Embryonic facial prominence (tissue), 1 donor: ENCODE measurements around the gene TOX3.

ENCODE experiments used
- DNase-seq: peaks from one replicate; pipeline ENCODE4 v3.0.0-alpha.2; 2016; ENCODE audit errors: extremely low spot score

The TOX3 gene

GRCh38 chr16:52563767-52564611 lies 17.0 kb upstream of the TOX3 start:
- no peak for DNase-seq

GRCh38 chr16:52562770-52563169 lies 15.8 kb upstream of the TOX3 start:
- no peak for DNase-seq

- no peak for DNase-seq
These were observed 15.2 kb upstream of the TOX3 start for GRCh38 chr16:52561910-52562741.

- no peak for DNase-seq
These were observed 11.5 kb upstream of the TOX3 start for GRCh38 chr16:52558448-52558847.

GRCh38 chr16:52557236-52557635 lies 10.3 kb upstream of the TOX3 start:
- no peak for DNase-seq

- DNase-seq = no peak
These were observed 9.1 kb upstream of the TOX3 start for GRCh38 chr16:52556083-52556482.

- DNase-seq = no peak
These were observed 8.6 kb upstream of the TOX3 start for GRCh38 chr16:52555572-52555971.

GRCh38 chr16:52554334-52554733 lies 7.4 kb upstream of the TOX3 start:
- no peak for DNase-seq

- no peak for DNase-seq
These were observed 6.4 kb upstream of the TOX3 start for GRCh38 chr16:52553322-52553721.

- DNase-seq = no peak
These were observed 5.7 kb upstream of the TOX3 start for GRCh38 chr16:52552643-52553042.

- DNase-seq = no peak
These were observed 2.2 kb upstream of the TOX3 start for GRCh38 chr16:52549011-52549692.

- DNase-seq = no peak
These were observed 1.5 kb upstream of the TOX3 start for GRCh38 chr16:52548261-52549010.

- DNase-seq = no peak
These were observed 882 bp upstream of the TOX3 start for GRCh38 chr16:52547834-52548215.

GRCh38 chr16:52546291-52547003 lies 496 bp downstream of the TOX3 start:
- DNase-seq = no peak

GRCh38 chr16:52545898-52546266 lies 1.1 kb downstream of the TOX3 start:
- no peak for DNase-seq

- DNase-seq = no peak
These were observed 1.6 kb downstream of the TOX3 start for GRCh38 chr16:52545222-52545897.

- no peak for DNase-seq
These were observed 2.2 kb downstream of the TOX3 start for GRCh38 chr16:52544703-52545102.

- DNase-seq = no peak
These were observed 3.3 kb downstream of the TOX3 start for GRCh38 chr16:52543654-52544053.

GRCh38 chr16:52540910-52541309 lies 6.0 kb downstream of the TOX3 start:
- DNase-seq = no peak

- DNase-seq = no peak
These were observed 7.8 kb downstream of the TOX3 start for GRCh38 chr16:52539191-52539590.

- DNase-seq = no peak
These were observed 8.4 kb downstream of the TOX3 start for GRCh38 chr16:52538511-52538910.
